GM21529 (cell line): ENCODE results near the gene ARMC5.
"Not testable (repeated sequence)": the region's sequence is repeated elsewhere in the genome, so short reads cannot be mapped to it uniquely, and the experiment has no call there.

Experiments used
- ATAC-seq: cut with Tn5 transposase; IDR thresholded peaks from one replicate; pipeline ENCODE4 v1.9.1; 2021; ENCODE audit not compliant: unreplicated experiment

The ARMC5 gene

DNA sequence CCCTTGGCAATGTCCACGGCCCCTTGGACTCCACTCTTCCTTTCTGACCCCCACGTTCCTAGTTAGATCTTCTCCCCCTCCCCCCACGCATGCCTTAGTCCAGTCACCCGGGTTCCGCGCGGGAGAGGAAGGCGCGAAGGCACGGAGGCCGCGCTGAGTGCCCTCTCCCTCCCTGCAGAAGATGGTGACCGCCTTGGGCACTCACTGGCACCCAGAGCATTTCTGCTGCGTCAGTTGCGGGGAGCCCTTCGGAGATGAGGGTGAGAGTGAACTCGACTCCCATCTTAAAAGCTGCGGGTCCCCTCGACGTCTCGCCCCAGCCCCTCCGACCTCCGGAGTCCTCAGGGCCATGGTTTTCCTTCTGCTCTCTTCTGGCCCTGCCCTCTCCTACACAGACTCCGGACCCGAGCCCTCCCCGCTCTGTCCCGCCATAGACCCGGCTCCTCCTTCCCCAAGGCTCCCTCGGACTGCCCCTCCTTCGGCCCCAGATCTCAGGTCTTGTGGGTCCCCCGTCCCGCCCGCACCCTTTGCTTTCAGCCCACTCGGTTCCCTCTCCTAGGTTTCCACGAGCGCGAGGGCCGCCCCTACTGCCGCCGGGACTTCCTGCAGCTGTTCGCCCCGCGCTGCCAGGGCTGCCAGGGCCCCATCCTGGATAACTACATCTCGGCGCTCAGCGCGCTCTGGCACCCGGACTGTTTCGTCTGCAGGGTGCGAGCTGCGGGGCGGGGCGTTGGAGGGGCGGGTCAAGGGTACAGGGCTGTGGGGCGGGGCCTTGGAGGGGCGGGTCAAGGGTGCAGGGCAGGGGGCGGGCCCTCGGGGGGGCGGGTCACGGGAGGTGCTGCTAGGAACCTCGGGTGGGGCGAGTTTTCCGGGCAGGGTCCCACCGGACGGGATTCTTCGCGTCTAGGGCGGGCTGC is 17.3 kb downstream of the ARMC5 start:
- peak; percentile 68 for ATAC-seq

DNA sequence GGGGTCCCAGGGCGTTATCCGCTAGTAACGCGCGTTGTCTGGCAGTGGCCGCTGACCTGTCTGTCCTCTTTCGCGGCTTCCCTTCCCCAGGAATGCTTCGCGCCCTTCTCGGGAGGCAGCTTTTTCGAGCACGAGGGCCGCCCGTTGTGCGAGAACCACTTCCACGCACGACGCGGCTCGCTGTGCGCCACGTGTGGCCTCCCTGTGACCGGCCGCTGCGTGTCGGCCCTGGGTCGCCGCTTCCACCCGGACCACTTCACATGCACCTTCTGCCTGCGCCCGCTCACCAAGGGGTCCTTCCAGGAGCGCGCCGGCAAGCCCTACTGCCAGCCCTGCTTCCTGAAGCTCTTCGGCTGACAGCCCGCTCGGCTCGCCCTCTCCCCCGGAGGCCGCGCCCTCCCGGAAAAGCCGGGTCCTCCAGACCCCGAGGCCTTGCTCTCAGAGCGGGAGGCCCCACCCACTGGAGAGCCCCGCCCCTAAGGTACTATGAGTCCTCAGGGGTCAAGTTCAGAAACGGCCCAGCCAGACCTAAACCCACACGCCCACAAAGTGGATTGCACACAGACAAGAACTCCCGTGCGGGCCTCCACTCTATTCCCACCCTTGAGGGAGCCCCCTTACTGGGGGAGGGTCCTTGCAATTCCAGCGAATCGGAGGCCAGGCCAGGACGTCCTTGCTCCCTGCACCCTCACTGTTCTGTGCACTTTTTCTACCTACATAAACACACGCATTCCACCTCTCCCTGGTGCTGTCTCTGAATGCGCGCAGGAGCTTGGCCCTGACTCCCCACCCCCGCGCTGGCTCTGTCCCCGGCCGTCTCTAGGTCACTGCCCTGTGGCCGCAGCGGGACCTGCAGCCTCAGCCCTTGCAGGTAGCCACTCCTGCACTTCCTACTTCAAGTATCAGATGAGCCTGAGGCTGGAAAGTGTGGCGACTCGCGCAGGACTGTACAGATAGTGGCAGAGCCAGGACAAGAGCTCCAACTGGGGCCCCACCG is 18.2 kb downstream of the ARMC5 start:
- ATAC-seq: peak; percentile 21

DNA sequence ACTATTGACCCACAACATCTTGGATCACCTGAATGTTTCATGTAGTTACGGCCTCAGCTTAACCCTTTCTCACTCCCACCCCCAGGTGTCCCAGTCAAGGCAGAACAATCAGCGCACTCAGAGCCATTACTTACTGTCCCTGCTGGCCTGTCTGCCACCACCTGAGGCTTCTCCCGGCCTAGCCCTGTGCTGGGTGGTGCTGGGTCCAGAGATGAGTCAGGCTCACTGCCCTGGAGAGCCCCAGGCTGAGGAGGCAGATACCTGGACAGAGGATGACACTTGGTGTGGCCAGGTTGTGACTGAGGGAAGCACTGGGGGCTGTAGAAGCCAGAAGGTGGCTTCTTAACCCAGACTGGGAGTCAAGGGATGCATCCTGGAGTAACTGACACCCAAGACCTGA is 19.7 kb downstream of the ARMC5 start:
- ATAC-seq: no peak

DNA sequence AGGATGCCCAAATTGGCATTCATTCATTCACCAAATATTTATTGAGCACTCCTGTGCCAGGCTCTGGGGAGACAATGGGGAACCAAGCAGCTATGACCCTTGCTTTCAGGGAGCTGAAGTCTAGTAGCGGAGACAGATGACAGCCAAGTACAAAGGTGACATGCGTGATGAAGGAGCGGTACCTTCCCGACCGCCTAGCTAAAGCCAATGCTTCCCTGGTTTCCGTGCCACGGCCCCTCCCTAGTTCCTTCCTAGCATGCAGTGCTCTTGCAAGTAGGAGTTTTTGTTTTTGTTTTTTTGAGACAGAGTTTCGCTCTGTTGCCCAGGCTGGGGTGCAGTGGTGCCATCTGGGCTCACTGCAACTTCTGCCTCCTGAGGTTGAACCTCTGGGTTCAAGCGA is 20.4 kb downstream of the ARMC5 start:
- no peak for ATAC-seq

DNA sequence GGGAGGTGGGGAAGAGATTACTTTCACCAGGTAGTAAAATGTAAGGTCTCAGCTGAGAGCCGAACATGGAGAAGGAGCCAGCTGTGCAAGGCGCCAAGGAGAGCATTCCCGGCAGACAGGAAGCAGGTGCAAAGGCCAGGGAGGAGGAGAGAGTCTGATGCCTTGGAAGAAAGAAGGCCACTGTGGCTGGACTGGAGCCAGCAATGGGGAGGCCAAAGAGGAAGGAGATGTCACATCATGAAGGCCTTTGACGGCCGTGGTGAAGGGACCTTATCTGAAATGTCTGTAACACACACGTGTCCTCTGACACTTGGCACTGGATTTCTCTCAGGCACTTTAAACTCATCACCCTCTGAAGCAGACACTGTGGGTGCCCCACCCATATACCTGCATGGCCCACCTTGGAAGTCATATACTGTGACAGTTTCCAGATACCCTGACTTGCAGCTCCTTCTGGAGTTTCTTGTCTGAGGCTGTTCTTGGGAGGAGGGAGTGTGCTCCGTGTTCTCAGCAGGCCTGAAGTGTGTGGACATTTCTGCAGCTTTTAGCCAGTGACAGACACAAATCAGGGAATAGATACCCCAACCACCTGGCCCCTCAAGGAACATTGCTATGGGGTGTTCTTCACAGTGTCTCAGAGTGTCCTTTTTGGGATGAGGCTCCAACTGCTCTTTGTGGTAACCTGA is 21.7 kb downstream of the ARMC5 start:
- no peak for ATAC-seq

DNA sequence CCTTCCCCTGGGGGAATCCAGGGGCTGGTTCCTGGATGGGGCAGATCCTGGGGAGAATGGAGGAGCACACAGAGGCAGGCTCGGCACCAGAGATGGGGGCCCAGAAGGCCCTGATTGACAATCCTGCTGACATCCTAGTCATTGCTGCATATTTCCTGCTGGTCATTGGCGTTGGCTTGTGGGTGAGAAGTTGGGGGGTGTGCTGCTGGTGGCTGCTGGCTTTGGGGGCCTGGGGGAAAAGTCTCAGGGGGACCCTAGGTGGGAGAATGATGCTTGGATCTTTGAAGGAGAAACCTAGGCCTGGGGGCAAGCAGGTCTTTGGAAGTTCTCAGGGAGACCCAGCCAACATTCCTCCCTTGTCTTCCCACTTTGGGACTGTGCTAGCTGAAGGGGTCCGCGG is 23.8 kb downstream of the ARMC5 start, which contains the start of gene SLC5A2:
Gene SLC5A2 (plus strand): TSS at position 43 of the 400 bp plus-strand sequence. CDS start 14 bp downstream, at position 57.
- ATAC-seq: no peak

DNA sequence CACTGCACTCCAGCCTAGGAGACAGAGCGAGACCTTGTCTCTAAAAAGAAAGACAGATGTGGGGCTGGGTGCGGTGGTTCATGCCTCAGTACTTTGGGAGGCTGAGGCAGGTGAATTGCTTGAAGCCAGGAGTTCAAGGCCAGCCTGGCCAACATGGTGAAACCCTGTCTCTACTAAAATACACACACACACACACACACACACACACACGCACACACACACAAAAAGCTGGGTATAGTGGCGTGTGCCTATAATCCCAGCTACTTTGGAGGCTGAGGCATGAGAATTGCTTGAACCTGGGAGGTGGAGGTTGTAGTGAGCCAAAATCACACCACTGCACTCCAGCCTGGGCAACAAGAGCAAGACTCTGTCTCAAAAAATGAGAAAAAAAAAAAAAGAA is 24.7 kb downstream of the ARMC5 start:
- ATAC-seq: not testable (repeated sequence)

DNA sequence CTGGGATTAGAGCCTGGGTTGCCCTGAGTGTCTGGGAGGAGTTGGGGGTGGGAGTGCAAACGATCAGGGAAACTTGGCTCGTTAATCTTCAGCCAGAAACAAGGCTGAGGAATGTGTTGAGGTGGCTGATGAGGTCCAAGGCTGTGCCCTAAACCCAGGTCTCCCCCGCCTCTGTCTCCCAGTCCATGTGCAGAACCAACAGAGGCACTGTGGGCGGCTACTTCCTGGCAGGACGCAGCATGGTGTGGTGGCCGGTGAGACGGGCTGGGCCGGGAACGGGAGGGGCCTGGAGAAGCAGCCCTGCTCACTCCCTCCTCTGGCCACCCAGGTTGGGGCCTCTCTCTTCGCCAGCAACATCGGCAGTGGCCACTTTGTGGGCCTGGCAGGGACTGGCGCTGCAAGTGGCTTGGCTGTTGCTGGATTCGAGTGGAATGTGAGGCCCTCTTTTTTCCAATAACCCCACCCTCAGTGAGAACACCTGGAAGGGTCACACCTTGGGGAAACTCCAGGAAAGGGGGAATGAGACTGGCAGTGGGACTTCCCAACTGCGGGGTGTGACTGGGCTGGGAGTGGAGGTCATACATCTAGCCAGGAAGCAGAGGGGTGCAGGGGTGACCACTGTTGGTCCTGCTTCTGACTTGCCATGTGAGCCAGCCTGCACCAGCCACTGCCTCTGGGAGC is 25.3 kb downstream of the ARMC5 start:
- ATAC-seq: no peak

DNA sequence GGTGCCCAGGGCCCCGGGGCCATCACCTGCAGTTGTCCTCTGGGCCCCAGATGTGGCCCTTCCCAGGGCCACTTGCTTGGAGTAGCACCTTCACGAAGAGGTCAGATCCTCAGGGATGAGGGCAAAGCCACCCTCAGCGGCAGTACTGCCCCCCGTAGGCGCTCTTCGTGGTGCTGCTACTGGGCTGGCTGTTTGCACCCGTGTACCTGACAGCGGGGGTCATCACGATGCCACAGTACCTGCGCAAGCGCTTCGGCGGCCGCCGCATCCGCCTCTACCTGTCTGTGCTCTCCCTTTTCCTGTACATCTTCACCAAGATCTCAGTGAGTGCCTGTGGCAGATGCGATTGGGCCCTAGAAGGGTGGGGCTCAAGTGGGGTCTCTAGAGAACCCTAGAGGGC is 26.3 kb downstream of the ARMC5 start:
- ATAC-seq: no peak

DNA sequence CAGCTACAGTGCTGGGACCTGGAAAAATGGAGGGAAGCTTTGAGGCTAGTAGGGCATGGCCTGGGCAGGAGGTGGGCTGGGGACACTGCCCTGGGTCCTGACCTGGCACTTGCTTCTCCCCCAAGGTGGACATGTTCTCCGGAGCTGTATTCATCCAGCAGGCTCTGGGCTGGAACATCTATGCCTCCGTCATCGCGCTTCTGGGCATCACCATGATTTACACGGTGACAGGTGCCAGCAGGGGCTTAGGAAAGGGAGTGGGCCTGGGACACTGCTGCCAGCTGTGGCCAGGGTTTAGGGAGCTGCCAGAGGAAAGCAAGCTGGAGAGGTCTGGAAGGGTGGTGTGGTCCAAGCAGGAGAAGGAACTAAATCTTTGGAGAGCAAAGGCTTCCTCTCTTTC is 26.7 kb downstream of the ARMC5 start:
- no peak for ATAC-seq

DNA sequence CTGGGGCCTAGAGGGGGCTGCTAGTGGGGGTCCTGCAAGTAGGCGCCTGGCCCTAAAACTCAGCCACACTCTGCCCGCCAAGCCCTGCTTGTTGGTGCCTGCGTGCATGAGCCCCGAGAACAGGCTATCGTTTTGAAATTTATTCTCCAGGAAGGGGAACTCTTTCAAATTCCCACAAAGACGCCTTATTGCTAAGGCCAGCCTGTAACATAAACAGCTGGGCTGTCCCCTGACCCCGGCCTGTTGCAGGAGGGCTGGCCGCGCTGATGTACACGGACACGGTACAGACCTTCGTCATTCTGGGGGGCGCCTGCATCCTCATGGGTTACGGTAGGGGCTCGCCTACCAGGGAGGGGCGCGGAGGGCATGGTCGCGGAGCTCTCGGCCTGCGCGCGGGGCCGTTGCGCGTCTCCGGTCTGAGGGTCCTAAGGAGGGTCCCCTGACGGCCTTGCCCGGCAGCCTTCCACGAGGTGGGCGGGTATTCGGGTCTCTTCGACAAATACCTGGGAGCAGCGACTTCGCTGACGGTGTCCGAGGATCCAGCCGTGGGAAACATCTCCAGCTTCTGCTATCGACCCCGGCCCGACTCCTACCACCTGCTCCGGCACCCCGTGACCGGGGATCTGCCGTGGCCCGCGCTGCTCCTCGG is 27.9 kb downstream of the ARMC5 start:
- ATAC-seq: no peak

DNA sequence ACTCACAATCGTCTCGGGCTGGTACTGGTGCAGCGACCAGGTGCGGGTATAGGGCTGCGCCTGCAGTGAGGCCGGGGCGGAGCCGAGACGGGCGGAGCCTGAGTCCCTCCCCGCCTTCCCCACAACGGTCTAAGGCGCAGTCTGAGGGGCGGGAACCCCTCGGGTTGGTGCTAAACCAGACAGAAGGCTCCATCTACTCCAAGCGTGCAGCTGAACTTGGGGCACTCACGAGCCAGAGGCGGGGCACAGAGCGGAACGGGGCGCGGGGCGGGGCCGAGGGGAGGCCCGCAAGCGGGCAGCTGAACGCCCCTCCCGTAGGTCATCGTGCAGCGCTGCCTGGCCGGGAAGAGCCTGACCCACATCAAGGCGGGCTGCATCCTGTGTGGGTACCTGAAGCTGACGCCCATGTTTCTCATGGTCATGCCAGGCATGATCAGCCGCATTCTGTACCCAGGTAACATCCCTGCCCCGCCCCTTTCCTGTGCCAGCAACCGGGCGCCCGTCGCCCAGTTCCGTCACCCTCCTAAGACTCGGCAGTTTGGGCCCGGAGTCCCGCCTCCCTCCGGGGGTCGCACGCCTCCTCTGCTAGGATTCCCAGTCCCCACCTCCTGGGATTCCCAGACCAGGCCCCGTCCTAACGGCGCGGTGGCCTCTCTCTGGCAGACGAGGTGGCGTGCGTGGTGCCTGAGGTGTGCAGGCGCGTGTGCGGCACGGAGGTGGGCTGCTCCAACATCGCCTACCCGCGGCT is 28.6 kb downstream of the ARMC5 start:
- peak; percentile 73 for ATAC-seq

DNA sequence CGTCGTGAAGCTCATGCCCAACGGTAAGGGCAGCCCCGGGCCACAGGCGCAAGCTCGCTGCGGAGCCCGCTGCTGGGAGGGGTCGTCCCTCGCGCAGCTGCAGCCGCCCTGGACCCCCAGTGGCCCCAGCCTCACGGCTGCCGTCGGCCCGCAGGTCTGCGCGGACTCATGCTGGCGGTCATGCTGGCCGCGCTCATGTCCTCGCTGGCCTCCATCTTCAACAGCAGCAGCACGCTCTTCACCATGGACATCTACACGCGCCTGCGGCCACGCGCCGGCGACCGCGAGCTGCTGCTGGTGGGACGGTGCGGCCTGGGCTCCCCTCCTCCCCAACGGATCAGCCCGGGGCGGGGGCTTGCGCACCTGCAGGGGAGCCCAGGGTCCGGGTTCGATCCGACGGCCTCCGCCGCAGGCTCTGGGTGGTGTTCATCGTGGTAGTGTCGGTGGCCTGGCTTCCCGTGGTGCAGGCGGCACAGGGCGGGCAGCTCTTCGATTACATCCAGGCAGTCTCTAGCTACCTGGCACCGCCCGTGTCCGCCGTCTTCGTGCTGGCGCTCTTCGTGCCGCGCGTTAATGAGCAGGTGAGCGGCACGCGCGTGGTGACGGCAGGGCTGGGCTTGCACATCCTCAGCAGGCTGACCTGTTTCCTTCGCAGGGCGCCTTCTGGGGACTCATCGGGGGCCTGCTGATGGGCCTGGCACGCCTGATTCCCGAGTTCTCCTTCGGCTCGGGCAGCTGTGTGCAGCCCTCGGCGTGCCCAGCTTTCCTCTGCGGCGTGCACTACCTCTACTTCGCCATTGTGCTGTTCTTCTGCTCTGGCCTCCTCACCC is 29.4 kb downstream of the ARMC5 start:
- ATAC-seq: no peak

DNA sequence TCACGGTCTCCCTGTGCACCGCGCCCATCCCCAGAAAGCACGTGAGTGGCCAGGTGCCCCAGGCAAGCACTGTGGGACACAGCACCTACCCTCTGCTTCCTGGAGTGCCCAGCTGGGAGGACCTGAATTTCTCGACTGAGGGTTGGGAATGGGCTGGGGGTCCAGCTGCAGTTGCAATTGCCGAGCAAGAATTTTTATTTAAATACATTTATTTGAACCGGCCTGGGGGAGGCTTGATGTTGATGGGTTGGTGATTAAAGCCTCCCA is 29.9 kb downstream of the ARMC5 start:
- ATAC-seq: no peak

DNA sequence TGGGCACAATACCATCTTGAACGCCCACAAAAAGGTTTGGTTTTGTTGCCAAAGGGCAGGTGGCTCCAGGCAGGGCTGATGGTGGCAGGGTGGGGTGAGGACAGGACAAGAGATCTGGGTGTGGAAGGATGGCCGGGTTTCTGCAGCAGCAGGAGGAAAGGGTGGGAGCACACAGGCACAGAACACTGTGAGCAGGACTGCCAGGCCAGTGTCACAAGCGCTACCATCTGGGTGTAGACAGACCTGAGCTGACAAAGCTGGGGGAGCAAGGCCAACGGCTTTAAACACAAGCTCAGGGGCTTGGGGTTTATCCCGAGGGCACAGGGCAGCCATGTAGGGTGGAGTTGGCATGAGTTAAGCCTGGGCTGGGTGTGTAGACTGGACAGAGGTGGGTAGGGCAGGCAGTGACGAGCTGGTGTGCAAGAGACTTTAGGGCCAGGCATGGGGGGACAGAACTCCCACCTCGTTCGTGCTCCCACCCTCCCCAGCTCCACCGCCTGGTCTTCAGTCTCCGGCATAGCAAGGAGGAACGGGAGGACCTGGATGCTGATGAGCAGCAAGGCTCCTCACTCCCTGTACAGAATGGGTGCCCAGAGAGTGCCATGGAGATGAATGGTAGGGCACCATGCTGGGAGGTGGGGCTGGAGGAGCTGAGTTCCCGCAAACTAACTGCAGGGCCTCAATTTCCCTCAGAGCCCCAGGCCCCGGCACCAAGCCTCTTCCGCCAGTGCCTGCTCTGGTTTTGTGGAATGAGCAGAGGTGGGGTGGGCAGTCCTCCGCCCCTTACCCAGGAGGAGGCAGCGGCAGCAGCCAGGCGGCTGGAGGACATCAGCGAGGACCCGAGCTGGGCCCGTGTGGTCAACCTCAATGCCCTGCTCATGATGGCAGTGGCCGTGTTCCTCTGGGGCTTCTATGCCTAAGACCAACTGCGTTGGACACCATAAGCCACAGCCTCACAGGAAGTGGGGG is 30.6 kb downstream of the ARMC5 start:
- ATAC-seq: no peak

DNA sequence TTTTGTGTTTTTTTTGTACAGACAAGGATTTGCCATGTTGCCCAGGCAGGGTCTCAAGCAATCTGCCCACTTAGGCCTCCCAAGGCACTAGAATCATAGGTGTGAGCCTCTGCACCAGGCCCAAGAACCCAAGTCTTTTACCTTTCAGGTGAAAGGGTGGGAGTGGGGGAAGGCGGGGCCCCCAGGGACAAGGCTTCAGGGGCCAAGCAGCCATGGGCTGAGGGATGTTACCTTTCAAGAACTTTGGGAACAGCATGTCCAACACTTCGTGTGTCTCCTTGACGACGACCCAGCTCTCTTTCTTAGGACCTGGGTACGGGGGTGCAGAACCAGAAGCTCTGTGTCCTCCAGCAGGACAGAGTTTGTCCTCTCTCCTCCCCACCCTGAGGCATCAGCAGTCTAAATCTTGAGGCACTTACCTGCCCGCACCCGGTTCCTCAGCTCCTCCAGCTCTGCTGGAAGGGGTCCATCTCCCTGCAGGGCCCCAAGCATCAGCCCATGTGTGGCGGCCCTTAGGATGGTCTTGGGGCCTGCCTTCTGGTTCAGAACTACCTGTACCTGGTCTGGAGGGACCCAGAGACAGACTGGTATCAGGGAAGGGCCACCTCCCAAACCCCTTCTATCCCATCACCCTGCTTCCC is 32.6 kb downstream of the ARMC5 start:
- no peak for ATAC-seq

DNA sequence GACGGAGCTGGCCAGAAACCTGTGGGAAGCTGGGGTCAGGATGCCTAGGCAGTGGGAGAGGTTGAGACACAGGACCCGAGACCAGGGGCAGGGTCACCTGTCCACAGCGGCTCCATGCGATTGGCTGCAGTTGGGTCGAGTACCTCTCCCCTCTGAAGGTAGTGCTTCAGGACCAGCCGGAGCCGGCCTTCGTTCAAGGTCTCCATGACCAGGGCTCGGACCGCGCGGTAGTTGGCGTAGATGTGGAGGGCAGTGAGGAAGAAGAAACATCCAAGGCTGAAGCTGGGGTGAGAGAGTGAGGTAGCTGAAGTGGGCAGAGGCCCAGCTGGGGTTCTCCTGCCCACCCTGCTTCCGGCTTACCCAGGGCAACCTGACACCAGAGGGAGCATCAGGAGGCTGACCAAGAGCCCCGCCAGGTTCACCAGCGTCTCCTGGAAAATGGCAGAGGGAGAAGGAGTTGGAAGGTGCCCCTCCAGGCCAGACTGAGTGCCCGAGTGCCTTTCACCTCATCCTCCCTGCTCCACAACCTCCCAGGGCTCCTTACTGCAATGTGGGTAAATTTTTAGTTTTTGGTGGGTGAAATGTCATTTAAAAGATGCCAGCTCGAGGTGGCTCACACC is 34.3 kb downstream of the ARMC5 start:
- ATAC-seq: no peak
